CD4-positive, alpha-beta T cell treated with Interleukin-17A for 4 hours (primary cell): ENCODE results near the gene PTPRCAP.

Experiments used
- DNase-seq: peaks from one replicate; pipeline ENCODE4 v3.0.0-alpha.2; 2020; ENCODE audit warnings: mixed read lengths

Gene PTPRCAP

GRCh38 chr11:67465189-67465510 is 27.7 kb upstream of the PTPRCAP start:
- no peak for DNase-seq

- DNase-seq: peak; percentile 94
These were observed 27.1 kb upstream of the PTPRCAP start for GRCh38 chr11:67464411-67465188.

GRCh38 chr11:67463680-67464410 is 26.4 kb upstream of the PTPRCAP start:
- no peak for DNase-seq

- DNase-seq: no peak
These were observed 25.7 kb upstream of the PTPRCAP start for GRCh38 chr11:67463186-67463585.

GRCh38 chr11:67458266-67458665 is 20.8 kb upstream of the PTPRCAP start:
- DNase-seq: no peak

- DNase-seq: no peak
These were observed 20.0 kb upstream of the PTPRCAP start for GRCh38 chr11:67457453-67457852.

- no peak for DNase-seq
These were observed 18.7 kb upstream of the PTPRCAP start for GRCh38 chr11:67456068-67456705.

GRCh38 chr11:67455054-67455453 is 17.6 kb upstream of the PTPRCAP start, which contains the start of gene CABP4:
Gene CABP4 (plus strand): TSS chr11:67455354. CDS start chr11:67455424, 70 bp downstream.
- DNase-seq: no peak

- no peak for DNase-seq
These were observed 16.6 kb upstream of the PTPRCAP start for GRCh38 chr11:67453816-67454732.

- no peak for DNase-seq
These were observed 14.9 kb upstream of the PTPRCAP start, which contains the start of gene GPR152 for GRCh38 chr11:67452141-67452952. Gene GPR152 (minus strand): TSS chr11:67452729. CDS start chr11:67452724, 5 bp downstream.

GRCh38 chr11:67451658-67451976 is 14.1 kb upstream of the PTPRCAP start:
- no peak for DNase-seq

- DNase-seq: no peak
These were observed 13.5 kb upstream of the PTPRCAP start for GRCh38 chr11:67450796-67451657.

GRCh38 chr11:67449116-67449844 is 11.8 kb upstream of the PTPRCAP start:
- DNase-seq: no peak

- no peak for DNase-seq
These were observed 10.7 kb upstream of the PTPRCAP start for GRCh38 chr11:67448220-67448609.

GRCh38 chr11:67445515-67445914 is 8.0 kb upstream of the PTPRCAP start:
- no peak for DNase-seq

- peak; percentile 15 for DNase-seq
These were observed 5.3 kb upstream of the PTPRCAP start for GRCh38 chr11:67442504-67443404.

GRCh38 chr11:67441731-67442351 is 4.4 kb upstream of the PTPRCAP start:
- peak; percentile 32 for DNase-seq

- DNase-seq: peak; percentile 22
These were observed 3.6 kb upstream of the PTPRCAP start for GRCh38 chr11:67441098-67441563.
